ENCODE measurements around the gene CX3CR1.
"Not testable (repeated sequence)": the region's sequence is repeated elsewhere in the genome, so short reads cannot be mapped to it uniquely, and the experiment has no call there.

Gene CX3CR1

DNA sequence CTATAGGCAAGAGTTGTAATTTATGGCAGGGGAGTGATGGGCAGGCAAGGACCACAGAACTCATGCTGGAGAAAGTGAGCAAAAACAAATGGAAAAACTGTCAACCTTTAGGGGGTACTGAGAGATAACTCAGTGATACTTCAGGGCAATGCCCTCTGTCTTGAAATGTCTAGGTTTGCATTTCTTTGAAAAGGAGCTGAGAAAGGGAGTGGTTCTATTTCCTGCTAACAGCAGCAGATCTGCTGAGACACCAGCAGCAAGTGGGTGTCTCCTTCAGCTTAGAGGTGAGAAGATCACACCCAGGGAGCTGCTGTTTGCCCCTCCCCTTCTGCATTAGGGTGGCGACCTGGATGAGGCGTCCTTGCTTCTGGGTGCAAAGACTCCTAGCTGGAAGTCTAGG is 45.2 kb downstream of the CX3CR1 start:
- Histone ChIP-seq H3K4me3 (ENCODE audit: low read depth in 1 of 2, low read length in 2 of 2) (no peak overlapping the region), H3K27me3 (ENCODE audit: low read depth, low read length) (peaks cover 5% of the 10 kb centered on the region), H3K4me1 (ENCODE audit: control insufficient read depth in 1 of 2, insufficient read depth in 2 of 2, low read length in 2 of 2) (no peaks in the 10 kb centered on the region), H3K9me3 (ENCODE audit: control insufficient read depth in 1 of 2, low read length in 2 of 2) (no peaks in the 10 kb centered on the region), H3K36me3 (ENCODE audit: control insufficient read depth in 1 of 2, insufficient read depth in 2 of 2, low read length in 2 of 2) (no peaks in the 10 kb centered on the region), H3K27ac (ENCODE audit: low read length) (no peak overlapping the region)

DNA sequence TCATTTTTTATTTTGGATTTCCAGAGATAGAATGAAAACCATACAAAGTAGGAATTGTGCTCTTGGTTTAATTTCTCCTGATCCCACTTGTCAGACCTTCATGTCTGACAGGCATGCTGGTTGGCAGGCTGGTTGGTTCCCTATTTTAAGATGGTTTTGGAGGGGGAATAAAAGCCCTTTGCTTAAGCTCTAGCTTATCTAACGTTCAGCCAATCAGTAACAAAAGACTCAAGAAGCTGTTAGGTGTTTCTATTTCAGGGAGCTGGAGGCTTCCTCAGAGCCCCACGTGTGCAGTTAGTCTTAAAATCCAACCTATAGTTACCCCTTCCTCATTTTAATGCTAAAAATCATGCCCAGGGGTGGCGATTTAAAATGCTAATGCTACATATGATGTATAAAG is 47.0 kb downstream of the CX3CR1 start:
- Histone ChIP-seq H3K4me3 (ENCODE audit: low read depth in 1 of 2, low read length in 2 of 2) (no peak overlapping the region), H3K36me3 (ENCODE audit: control insufficient read depth in 1 of 2, insufficient read depth in 2 of 2, low read length in 2 of 2) (no peaks in the 10 kb centered on the region), H3K4me1 (ENCODE audit: control insufficient read depth in 1 of 2, insufficient read depth in 2 of 2, low read length in 2 of 2) (no peaks in the 10 kb centered on the region), H3K9me3 (ENCODE audit: control insufficient read depth in 1 of 2, low read length in 2 of 2) (no peaks in the 10 kb centered on the region), H3K27ac (ENCODE audit: low read length) (no peak overlapping the region), H3K27me3 (ENCODE audit: low read depth, low read length) (peaks cover 5% of the 10 kb centered on the region)

DNA sequence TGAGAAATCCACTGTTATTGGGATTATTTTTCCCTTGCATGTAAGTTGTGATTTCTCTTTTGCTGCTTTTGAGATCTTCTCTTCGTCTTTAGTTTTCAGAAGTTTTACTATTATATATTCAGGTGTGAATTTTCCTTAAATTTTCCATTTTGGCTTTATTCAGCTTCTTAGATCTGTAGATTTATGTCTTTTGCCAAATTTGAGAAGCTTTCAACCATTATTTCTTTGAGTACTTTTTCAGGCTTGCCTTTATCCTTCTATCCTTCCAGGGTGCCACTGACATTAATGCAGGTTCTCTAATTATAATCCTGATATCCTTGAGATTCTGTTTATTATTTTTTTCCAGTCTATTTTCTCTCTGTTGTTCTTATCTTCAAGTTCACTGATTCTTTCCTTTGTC is 49.4 kb downstream of the CX3CR1 start:
- no peaks in the 10 kb centered on the region for H3K36me3 ChIP-seq (ENCODE audit: control insufficient read depth in 1 of 2, insufficient read depth in 2 of 2, low read length in 2 of 2)
- no peaks in the 10 kb centered on the region for H3K9me3 ChIP-seq (ENCODE audit: control insufficient read depth in 1 of 2, low read length in 2 of 2)
- H3K27ac ChIP-seq (ENCODE audit: low read length) = no peak overlapping the region
- no peak overlapping the region for H3K4me3 ChIP-seq (ENCODE audit: low read depth in 1 of 2, low read length in 2 of 2)
- no peaks in the 10 kb centered on the region for H3K4me1 ChIP-seq (ENCODE audit: control insufficient read depth in 1 of 2, insufficient read depth in 2 of 2, low read length in 2 of 2)
- peaks cover 5% of the 10 kb centered on the region for H3K27me3 ChIP-seq (ENCODE audit: low read depth, low read length)

DNA sequence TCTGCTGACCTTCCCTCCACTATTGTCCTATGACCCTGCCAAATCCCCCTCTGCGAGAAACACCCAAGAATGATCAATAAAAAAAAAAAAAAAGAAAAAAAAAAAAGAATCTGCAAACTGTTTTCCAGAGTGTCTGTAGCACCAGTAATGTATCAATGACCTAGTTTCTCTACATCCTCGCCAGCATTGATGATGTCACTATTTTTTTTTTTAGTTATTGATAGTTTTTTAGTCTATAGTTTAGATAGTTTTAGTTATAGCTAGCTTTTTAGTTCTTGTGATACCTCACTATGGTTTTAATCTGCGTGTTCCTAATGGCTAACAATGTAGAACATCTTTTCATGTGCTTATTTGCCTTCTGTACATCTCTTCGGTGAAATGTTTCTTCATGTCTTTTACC is 51.3 kb downstream of the CX3CR1 start:
- Histone ChIP-seq H3K4me3 (ENCODE audit: low read depth in 1 of 2, low read length in 2 of 2) (no peak overlapping the region), H3K27ac (ENCODE audit: low read length) (no peak overlapping the region), H3K27me3 (ENCODE audit: low read depth, low read length) (peaks cover 5% of the 10 kb centered on the region), H3K4me1 (ENCODE audit: control insufficient read depth in 1 of 2, insufficient read depth in 2 of 2, low read length in 2 of 2) (no peaks in the 10 kb centered on the region), H3K9me3 (ENCODE audit: control insufficient read depth in 1 of 2, low read length in 2 of 2) (no peaks in the 10 kb centered on the region), H3K36me3 (ENCODE audit: control insufficient read depth in 1 of 2, insufficient read depth in 2 of 2, low read length in 2 of 2) (no peaks in the 10 kb centered on the region)

DNA sequence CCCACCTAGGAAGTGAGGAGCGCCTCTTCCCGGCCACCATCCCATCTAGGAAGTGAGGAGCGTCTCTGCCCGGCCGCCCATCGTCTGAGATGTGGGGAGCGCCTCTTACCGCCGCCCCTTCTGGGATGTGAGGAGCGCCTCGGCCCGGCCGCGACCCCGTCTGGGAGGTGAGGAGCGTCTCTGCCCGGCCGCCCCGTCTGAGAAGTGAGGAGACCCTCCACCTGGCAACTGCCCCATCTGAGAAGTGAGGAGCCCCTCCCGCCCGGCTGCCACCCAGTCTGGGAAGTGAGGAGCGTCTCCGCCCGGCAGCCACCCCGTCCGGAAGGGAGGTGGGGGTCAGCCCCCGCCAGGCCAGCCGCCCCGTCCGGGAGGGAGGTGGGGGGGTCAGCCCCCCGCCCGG is 52.2 kb downstream of the CX3CR1 start:
- H3K27me3 ChIP-seq (ENCODE audit: low read depth, low read length); H3K9me3 ChIP-seq (ENCODE audit: control insufficient read depth in 1 of 2, low read length in 2 of 2); H3K27ac ChIP-seq (ENCODE audit: low read length); H3K4me3 ChIP-seq (ENCODE audit: low read depth in 1 of 2, low read length in 2 of 2); H3K36me3 ChIP-seq (ENCODE audit: control insufficient read depth in 1 of 2, insufficient read depth in 2 of 2, low read length in 2 of 2); H3K4me1 ChIP-seq (ENCODE audit: control insufficient read depth in 1 of 2, insufficient read depth in 2 of 2, low read length in 2 of 2): not testable (repeated sequence)

DNA sequence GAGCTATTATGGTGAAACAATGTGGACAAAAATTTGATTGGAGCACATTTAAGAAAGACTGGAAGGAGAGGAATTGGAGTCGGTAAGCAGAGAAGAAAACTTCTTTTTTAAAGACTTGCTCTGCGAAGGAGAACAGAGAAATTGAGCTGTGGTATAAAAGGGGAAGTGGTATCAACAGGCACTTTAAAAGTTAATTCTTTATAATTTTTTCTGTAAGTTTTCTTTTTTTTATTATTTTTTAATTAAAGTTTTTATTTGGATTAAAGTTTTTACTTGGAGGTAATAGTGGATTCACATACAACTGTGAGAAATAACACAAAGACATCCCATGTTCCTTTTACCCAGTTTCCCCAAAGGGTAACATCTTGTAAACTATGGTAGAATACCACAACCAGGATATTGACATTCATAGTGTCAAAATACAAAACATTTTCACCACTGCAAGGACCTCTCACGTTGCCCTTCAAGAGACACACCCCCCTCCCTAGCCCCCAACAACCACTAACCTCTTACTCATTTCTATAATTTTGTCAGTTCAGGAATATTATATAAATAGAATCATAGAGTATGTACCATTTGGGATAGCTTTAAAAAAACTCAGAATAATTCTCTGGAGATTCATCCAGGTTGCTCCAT is 53.6 kb downstream of the CX3CR1 start:
- Histone ChIP-seq H3K36me3 (ENCODE audit: control insufficient read depth in 1 of 2, insufficient read depth in 2 of 2, low read length in 2 of 2) (no peaks in the 10 kb centered on the region), H3K27ac (ENCODE audit: low read length) (no peak overlapping the region), H3K4me1 (ENCODE audit: control insufficient read depth in 1 of 2, insufficient read depth in 2 of 2, low read length in 2 of 2) (no peaks in the 10 kb centered on the region), H3K27me3 (ENCODE audit: low read depth, low read length) (no peaks in the 10 kb centered on the region), H3K9me3 (ENCODE audit: control insufficient read depth in 1 of 2, low read length in 2 of 2) (no peaks in the 10 kb centered on the region), H3K4me3 (ENCODE audit: low read depth in 1 of 2, low read length in 2 of 2) (no peak overlapping the region)

DNA sequence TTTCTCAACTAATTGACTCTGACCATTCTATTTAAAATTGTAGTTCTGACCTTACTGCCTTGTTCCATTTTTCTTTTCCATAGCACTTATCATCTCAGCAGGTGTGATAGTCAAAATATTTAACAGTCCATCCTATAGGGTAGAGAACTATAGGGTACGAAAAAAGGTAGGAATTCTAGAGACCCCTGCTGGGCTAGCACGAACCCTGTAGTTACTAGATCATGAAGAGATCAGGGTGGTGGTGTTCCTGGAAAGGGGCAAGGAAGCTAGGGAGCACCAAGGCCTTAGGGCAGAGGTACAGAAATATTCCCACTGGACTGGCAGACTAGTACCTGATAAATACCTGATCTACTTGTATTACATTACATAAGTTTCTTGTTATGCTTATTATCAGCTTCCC is 55.5 kb downstream of the CX3CR1 start:
- Histone ChIP-seq H3K36me3 (ENCODE audit: control insufficient read depth in 1 of 2, insufficient read depth in 2 of 2, low read length in 2 of 2) (no peaks in the 10 kb centered on the region), H3K4me3 (ENCODE audit: low read depth in 1 of 2, low read length in 2 of 2) (no peak overlapping the region), H3K27me3 (ENCODE audit: low read depth, low read length) (no peaks in the 10 kb centered on the region), H3K27ac (ENCODE audit: low read length) (no peak overlapping the region), H3K9me3 (ENCODE audit: control insufficient read depth in 1 of 2, low read length in 2 of 2) (no peaks in the 10 kb centered on the region), H3K4me1 (ENCODE audit: control insufficient read depth in 1 of 2, insufficient read depth in 2 of 2, low read length in 2 of 2) (no peaks in the 10 kb centered on the region)

DNA sequence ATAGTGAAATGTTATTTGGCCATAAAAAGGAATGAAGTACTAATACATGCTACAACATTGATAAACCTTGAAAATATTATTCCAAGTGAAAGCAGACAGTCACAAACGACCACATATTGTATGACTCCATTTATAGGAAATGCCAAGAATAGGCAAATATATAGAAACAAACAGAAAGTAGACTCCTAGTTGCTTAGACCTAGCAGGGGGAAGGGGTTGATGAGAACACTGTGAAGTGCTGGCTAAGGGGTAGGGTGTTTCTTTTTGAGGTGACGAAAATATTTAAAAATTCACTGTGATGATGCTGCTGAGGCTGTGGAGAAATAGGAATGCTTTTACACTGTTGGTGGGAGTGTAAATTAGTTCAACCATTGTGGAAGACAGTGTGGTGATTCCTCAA is 56.9 kb downstream of the CX3CR1 start:
- H3K4me1 ChIP-seq (ENCODE audit: control insufficient read depth in 1 of 2, insufficient read depth in 2 of 2, low read length in 2 of 2) = no peaks in the 10 kb centered on the region
- H3K27ac ChIP-seq (ENCODE audit: low read length) = no peak overlapping the region
- H3K27me3 ChIP-seq (ENCODE audit: low read depth, low read length) = no peaks in the 10 kb centered on the region
- no peaks in the 10 kb centered on the region for H3K9me3 ChIP-seq (ENCODE audit: control insufficient read depth in 1 of 2, low read length in 2 of 2)
- no peaks in the 10 kb centered on the region for H3K36me3 ChIP-seq (ENCODE audit: control insufficient read depth in 1 of 2, insufficient read depth in 2 of 2, low read length in 2 of 2)
- H3K4me3 ChIP-seq (ENCODE audit: low read depth in 1 of 2, low read length in 2 of 2) = no peak overlapping the region

DNA sequence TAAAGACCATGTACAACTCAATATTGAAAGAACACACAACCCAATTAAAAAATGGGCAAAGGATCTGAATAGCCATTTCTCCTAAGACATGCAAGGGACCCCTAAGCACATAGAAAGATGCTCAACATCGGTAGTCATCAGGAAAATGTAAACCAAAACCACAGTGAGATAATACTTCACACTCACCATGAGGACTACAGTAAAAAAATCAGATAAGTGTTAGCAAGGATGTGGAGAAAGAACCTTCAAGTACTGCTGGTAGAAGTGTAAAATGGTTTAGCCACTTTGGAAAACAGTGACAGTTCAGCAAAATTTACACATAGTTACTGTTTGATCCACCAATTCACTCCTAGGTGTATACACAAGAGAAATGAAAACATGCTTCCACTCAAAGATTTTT is 57.4 kb downstream of the CX3CR1 start:
- Histone ChIP-seq H3K4me3 (ENCODE audit: low read depth in 1 of 2, low read length in 2 of 2) (no peak overlapping the region), H3K36me3 (ENCODE audit: control insufficient read depth in 1 of 2, insufficient read depth in 2 of 2, low read length in 2 of 2) (no peaks in the 10 kb centered on the region), H3K27ac (ENCODE audit: low read length) (no peak overlapping the region), H3K9me3 (ENCODE audit: control insufficient read depth in 1 of 2, low read length in 2 of 2) (no peaks in the 10 kb centered on the region), H3K4me1 (ENCODE audit: control insufficient read depth in 1 of 2, insufficient read depth in 2 of 2, low read length in 2 of 2) (no peaks in the 10 kb centered on the region), H3K27me3 (ENCODE audit: low read depth, low read length) (no peaks in the 10 kb centered on the region)

DNA sequence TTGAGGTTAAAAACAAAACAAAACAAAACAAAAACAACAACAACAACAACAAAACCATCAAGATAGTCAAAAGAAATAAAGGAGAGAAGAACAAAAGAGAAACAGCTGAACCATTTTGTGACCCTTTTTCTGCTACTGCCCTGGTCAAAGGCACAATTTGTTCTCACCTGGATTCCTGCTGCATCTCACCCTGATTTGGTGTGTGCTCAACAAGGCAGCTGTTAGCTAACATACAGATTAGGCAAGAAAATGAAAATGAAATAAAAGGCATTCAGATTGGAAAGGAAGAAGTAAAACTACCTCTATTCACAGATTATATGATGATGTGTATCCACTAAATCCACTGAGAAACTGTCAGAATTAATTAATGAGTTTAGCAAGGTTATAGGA is 58.7 kb downstream of the CX3CR1 start:
- Histone ChIP-seq H3K27ac (ENCODE audit: low read length) (no peak overlapping the region), H3K36me3 (ENCODE audit: control insufficient read depth in 1 of 2, insufficient read depth in 2 of 2, low read length in 2 of 2) (no peaks in the 10 kb centered on the region), H3K4me3 (ENCODE audit: low read depth in 1 of 2, low read length in 2 of 2) (no peak overlapping the region), H3K9me3 (ENCODE audit: control insufficient read depth in 1 of 2, low read length in 2 of 2) (no peaks in the 10 kb centered on the region), H3K4me1 (ENCODE audit: control insufficient read depth in 1 of 2, insufficient read depth in 2 of 2, low read length in 2 of 2) (no peaks in the 10 kb centered on the region), H3K27me3 (ENCODE audit: low read depth, low read length) (no peaks in the 10 kb centered on the region)

DNA sequence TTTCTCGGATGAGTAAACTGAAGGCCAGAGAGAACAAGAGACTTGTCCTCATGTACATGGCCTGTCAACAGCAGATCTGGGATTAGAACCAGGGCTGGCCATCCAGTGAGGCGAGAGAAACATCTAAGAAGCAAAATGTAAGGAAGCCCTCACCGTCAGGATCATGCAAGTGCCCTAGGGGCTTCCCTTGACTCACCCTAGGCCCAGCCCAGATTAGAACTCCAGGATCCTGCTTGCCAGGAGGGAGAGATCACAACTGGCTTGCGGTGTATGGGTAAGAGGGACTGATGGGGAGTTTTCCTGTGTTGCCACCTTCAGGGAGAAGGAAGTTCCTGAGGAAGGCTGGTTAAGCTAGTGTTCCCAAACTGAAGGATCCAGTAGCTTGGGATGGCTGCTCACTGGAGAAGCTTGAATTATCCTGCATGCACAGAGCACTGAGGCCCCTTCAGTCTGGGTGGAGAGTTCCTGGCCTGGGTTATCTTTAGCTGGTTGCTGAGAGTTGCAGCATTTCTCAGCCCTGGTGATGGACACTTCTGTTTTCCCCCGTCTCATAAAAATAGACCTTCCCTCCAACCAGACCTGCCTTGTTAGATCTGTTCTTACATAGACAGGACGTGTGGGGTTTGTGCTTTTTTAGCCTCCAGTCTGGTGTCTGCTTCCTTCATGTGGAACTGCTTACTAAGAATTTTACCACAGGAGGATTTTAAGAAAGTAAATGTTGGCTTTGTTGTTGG is 59.3 kb downstream of the CX3CR1 start:
- Histone ChIP-seq H3K27ac (ENCODE audit: low read length) (no peak overlapping the region), H3K4me3 (ENCODE audit: low read depth in 1 of 2, low read length in 2 of 2) (no peak overlapping the region), H3K27me3 (ENCODE audit: low read depth, low read length) (no peaks in the 10 kb centered on the region), H3K4me1 (ENCODE audit: control insufficient read depth in 1 of 2, insufficient read depth in 2 of 2, low read length in 2 of 2) (no peaks in the 10 kb centered on the region), H3K36me3 (ENCODE audit: control insufficient read depth in 1 of 2, insufficient read depth in 2 of 2, low read length in 2 of 2) (no peaks in the 10 kb centered on the region), H3K9me3 (ENCODE audit: control insufficient read depth in 1 of 2, low read length in 2 of 2) (no peaks in the 10 kb centered on the region)

DNA sequence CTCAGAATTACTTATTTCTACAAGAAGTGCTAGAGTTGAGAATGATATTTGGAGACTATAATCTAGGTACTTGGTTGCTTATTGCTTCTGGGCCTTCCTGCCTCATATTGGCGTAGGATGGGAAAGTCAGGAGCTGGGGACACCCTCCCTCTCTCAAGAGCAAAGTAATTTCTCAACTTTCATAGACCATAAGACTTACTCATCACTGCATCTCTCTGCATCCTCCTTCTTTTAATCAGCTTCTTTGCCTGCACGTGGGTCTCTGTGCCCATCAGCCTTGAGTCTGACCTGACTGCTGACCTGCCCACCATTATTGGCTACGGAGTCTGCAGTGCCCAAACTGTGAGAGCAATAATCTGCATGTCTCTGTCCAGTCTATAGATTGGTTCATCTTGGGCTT is 60.1 kb downstream of the CX3CR1 start:
- Histone ChIP-seq H3K4me3 (ENCODE audit: low read depth in 1 of 2, low read length in 2 of 2) (no peak overlapping the region), H3K27ac (ENCODE audit: low read length) (no peak overlapping the region), H3K27me3 (ENCODE audit: low read depth, low read length) (no peaks in the 10 kb centered on the region), H3K4me1 (ENCODE audit: control insufficient read depth in 1 of 2, insufficient read depth in 2 of 2, low read length in 2 of 2) (no peaks in the 10 kb centered on the region), H3K9me3 (ENCODE audit: control insufficient read depth in 1 of 2, low read length in 2 of 2) (no peaks in the 10 kb centered on the region), H3K36me3 (ENCODE audit: control insufficient read depth in 1 of 2, insufficient read depth in 2 of 2, low read length in 2 of 2) (no peaks in the 10 kb centered on the region)
